RCC 7860 (cell line): Measurements from ENCODE around the gene NAXD.
"Not testable (repeated sequence)": the region's sequence is repeated elsewhere in the genome, so short reads cannot be mapped to it uniquely, and the experiment has no call there.

Source experiments
- DNase-seq: peaks from one replicate; pipeline ENCODE4 v3.0.0-alpha.2; 2015; ENCODE audit warnings: low spot score
- FAIRE-seq: peaks from 2 replicates; lab custom pipeline; 2012; peaks lifted over from hg19 to GRCh38; lab: Jason Lieb, UNC

Gene NAXD

DNA sequence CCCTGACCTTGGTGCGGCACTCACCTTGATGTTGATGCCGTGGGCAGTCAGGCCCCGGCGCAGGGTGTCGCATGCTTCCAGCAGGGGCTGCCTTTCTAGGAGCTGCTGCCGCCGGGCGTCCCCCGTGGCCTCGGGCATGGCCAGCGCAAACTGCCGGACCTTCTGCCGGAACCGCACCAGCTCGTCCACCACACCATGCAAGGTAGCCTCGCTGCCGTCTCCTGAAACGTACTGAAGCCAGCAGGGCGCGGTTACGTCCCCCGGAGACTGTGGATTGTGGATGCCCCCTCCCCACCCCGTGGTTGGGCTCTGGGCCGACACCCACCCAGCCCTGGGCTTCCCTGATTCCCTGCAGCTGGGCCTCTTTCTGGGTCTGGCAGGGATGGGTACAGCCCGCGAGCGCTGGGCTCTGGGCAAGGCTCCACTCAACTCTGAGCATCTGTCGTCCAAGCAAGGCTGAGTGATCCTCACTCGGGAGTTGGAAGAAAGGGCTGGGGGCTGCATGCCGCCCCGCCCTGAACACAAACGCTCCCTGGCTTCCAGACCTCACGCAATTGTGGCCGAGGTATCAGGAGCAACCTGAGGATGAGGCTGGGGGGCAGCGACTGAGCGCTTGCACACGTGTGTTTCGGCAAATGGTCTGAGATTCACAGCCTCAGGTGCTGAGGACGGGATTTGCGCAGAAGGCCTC is 27.1 kb downstream of the NAXD start:
- DNase-seq: no peak
- FAIRE-seq: no peak

DNA sequence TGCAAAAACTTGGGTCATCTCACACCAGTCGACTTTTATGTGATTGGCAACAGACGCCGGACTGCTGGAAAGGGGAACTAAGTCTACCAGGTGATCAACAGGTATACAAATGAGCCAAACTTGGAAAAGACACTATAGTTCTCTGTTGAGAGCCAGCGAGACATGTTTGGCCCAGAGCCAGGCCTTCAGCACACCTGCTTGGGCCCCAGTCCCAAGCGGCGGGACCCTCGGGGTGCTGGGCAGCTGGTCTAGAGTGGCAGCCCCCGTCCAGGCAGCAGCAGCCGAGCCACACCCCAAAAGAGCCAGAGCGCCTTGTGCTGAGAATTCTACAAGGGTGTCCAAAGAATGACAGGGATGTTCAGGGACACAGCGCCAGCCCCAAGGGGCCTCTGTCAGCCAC is 28.0 kb downstream of the NAXD start:
- no peak for FAIRE-seq
- no peak for DNase-seq

DNA sequence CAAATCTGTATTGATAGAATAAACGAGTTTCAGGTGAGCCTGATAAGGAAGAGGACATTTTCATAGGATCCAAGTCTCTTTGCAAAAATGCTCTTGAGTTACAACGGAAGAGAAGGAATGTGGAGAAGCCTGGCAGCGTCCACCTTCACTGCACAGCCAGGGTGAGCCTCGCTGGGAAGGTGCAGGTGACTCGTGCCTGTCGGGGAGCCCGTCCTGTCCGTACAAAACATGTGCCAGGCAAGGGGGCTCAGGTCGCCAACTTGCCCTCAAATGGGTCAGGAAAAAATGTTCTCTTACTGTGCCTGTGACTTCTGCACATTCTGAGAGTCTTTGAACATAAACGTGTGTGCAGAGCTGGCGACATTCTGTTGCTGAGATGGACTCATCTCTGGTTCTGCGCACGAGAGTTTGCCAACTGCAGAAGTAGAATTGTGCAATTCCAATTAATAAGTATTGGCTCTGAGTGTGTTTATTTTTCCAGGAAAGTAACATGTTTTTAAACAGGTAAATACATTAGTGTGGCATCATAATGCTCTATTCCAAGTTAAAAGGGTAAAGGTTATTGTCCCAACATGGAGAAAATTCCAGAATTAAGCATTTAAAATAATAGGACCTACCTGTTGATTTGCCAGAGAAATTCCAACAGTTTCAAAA is 28.6 kb downstream of the NAXD start:
- FAIRE-seq (no peak), DNase-seq (no peak)

DNA sequence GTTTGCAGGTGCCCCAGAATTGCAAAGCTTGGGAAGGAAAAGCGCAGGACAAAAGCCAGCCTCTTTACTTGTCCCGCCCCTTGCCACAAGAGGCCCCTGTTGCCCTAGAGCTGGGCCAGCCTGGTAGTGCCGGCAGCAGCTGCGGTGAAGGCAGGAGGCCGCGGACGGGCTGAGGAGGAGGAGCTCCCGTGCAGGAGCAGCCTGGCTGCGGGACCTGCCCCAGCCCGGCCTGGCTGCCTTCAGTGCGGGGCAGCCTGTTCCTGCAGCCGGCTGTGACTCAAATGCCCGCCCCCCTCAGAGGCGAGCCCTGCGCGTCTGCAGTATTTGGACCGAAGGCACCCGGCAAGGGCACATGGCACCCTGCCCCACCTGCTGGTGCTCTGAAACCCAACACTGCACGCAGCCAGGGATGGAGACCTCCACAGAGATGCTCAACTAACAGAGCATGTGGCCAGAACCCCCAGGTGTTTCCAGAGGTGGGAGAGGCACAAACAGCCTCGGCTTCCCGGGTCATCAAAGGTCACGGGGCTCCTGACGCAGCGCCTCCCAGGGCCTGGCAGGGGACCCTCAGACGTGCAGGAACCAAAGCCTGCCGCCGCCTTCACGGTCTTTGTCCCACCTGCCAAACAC is 29.7 kb downstream of the NAXD start:
- FAIRE-seq (no peak), DNase-seq (no peak)

DNA sequence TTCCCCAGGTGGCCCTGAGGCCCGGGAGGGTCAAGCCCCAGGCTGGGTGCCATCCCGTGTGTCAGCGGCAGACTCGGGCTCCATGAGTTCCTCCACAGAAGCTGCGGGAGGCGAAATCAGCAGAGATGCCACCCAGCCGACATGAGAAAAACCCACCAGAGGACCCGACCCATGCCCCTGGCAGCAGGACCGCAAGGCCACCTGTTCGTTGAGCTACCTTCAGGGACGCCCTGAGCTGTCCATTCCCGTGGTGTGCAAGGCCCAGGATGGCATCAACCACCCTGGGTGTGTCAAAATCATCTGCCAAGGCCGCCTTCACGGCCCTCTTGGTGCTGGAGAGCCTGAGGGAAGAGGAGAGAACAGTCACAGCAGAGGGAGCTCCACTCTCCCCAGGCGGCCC is 30.4 kb downstream of the NAXD start:
- FAIRE-seq (no peak), DNase-seq (no peak)

DNA sequence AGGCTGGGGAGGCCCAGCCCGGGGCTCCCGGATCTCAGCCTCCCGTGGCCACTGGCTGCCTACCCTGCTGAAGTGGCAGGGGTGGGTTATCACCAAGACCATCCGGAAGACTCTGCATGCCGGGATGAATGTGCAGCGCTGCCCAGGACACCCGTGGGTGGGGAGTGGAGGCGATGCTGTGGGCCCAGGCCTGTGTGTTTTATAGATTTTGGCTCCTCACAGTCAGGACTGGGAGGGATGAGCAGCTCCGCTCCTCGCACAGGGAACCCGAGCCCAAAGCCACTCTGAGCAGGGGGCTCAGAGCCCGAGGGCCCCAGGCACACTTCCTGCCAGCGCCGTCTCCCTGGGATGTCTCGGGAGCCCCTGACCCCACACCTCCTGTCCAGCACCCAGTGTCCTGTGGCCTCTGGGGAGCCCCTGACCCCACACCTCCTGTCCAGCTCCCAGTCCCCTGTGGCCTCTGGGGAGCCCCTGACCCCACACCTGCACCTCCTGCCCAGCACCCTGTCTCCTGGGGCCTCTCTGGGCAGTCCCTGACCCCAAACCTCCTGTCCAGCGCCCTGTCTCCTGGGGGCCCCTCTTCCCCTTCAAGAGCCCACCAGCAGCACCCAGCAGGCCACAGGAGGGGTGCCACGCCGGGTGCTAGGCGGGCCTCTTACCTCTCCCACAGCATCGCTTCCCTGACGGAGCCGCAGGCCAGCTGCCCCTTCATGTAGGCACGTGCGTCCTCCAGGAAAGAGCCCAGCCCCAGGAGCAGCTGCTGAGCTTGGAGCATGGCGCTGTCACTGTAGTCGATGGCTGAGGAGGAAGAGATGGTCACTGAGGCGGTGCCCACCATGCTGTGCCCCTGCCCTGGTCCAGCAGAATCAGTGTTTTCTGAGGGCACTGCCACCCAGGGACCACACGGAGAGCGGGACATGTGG is 31.4 kb downstream of the NAXD start:
- DNase-seq: no peak
- no peak for FAIRE-seq

DNA sequence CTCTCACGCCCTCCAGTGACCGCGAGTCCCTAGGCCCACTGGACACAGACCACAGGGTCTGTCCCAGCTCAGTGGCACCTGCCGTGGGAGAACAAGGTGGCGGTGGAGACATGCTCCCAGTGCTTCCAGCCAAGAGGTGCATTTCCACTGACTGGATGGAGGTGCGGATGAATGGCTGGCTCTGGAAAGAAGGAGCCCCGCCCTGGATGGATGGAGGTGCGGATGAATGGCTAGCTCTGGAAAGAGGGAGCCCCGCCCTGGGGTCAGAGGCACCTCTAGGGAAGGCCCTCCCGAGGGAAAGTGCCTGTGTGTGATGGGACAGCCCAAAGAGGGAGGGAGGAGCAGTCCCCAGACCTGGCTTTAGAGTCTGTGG is 32.0 kb downstream of the NAXD start:
- DNase-seq (no peak), FAIRE-seq (no peak)

DNA sequence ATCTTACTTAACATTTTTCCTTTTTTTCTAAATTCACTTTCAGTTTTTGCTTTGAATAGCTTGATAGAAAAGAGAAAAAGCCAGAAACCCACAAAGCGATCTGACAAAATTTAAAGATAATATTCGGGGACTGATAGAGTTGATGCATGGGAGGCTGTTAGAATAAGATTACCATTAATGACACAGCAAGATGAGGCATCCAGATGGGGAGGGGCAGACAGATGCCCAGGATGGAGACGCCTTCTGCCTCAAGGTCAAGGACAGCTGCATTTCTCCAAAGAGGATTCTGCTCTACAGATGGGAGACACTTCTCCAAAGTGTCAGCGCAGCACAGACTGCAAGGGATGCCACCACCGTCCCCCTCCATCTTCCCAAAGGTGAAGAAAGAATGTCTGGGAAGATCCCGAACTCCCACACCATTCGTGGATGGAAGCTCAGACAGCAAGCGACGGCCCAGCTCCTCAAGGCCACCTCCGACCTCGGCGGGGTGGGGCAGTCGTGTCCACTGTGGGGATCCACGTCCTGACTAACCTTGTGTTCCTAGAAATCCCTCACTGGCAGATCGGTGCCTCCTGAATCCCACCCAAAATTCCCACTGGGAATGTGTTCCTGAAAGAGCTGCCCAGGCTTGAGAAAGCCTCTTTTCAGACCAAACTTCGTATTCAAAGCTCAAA is 32.9 kb downstream of the NAXD start:
- FAIRE-seq (no peak), DNase-seq (no peak)

DNA sequence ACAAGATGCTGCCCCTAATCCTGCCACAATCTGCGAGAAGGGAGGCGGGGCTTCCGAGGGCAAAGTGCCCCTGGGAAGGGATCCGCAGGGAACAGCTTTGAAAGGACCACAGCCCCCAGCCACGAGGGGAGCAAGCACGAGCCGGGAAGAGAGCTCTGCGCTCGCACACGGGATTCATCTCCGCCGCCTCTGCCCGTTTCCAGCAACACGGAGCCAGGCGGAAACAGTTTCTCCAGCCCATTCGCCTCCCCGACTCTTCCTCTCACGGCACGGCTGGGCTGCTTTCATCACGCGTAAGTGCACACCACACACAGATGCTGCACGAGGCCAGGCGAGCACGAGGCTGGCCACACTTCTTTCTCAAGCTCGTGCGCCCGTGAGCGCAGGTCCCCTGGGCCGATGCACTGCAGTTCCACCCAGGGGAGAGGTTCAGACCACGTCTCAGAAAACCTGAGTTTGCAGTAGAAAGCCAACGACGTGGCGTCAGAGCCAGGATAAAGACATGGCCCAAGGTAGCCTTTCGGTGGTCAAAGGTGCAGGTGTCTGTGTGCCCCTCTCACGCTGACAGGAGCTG is 33.6 kb downstream of the NAXD start:
- no peak for FAIRE-seq
- no peak for DNase-seq

DNA sequence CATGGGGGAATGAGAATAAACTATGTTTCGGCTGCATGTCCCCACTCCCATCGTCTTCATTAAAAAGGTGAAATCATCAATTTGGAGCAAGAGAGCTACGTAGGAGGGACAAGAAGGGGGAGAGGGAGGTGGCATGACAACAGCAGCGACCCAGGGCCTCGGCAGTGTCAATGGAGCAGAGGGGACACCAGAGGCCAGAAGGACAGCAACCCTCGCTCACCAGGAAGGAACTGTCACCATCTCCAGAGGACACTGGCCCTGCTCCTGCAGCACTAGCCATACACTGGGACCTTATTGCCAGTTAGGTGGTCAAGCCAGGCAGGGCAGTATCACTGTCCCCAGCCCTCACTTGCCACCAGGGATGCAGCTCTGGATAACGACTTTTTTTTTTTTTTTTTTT is 34.2 kb downstream of the NAXD start:
- DNase-seq (no peak), FAIRE-seq (no peak)

DNA sequence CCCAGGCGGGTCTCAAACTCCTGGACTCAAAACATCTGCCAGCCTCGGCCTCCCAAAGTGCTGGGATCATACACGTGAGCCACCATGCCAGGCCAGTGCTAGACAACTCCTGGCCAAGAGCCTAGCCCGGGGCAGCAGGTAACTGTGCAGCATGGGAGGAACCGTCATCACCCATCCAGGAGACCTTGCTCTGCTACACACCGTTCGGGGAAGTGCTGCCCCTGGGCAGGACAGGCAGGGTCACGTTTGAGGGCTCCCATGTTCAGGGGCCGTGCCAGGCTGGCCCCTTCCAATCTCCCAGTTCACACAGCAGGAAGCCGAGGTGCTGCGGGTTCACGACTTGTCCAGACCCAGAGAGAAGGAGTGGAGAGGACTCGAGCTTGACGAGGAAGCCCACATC is 35.1 kb downstream of the NAXD start:
- DNase-seq (no peak), FAIRE-seq (no peak)

DNA sequence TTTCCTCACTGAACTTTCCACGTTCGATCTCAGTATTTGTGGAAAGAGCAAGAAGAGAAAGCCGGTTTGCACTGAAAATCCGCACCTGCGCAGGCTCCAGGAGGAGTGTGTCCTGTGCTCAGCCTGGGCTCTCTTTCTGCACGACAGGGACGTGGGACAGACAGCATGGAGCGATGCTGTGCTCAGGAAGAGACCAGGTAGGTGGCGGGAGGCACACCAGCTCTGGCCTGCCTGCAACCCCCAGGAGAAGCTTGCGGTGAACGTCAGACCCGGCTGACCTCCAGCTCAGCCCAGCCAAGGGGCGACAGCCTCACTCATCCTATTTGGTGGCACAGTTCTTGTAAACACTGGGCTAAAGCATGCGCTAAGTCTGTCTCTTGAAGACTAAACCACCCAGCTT is 35.9 kb downstream of the NAXD start:
- DNase-seq (no peak), FAIRE-seq (no peak)

DNA sequence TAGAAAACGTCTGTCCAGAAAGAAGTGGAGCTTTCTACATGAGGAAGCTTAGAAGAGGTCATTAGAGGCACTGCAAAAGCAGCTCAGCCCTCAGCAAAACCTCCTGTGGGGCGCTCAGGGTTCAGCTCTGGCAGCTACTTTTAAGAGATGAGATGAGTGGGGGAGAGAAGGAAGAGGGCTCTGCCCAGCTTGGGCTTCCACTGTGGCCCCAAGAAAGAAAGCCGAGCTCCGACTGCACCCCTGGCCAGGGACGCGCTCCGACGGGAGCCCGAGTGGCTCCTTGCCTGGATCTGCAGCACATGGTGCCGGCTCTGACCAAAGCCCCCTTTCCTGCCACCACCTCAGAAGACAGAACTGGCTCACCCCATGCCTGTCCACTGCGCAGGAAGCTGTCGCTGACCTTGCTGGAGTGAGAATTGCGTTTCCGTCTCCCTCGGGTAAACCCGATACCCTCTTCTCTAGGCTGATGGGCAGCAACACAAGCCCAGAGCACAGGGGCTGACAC is 36.4 kb downstream of the NAXD start:
- DNase-seq (no peak), FAIRE-seq (no peak)

DNA sequence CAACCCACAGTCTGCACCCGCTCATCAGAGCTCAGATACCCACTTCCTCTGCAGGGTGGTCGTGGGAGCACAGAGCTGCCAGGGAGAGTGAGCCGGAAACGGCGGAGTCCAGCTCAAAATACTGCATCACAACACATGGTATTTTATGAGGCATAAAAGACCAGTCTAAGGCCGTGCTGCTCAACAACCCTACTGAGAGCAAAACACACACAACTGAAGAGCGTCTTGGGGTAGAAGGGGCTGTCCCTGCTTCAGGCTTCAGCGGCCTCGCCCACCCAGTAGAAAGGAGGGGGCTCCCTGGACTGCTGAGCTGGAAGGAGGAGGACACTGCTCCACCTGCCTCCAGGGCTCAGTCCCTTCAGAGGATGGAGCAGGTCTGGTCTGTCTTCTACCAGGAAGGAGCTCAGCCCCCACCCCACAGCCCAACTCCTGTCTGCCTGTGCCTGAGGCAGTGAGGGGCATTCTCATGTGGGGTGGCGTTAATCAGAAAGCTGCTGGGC is 36.9 kb downstream of the NAXD start:
- FAIRE-seq (no peak), DNase-seq (no peak)

DNA sequence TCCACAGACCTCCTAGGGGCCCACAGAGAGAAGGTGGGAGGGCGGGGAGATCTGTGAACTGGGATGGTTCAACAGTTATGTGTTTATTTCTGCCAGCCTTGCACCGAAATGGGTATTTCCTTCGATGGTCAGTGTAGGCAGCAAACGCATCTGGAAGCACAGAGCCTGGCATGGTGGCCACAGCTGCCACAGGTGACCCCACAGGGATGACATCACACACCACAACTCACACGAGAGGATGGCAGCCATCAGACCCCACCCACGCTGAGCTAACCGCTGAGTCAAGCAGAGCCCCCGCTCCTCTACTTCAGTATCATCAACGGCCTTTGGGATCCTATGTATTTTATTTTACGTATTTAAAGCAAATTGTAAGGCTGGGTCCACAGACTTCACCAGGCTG is 37.4 kb downstream of the NAXD start:
- DNase-seq: no peak
- no peak for FAIRE-seq

DNA sequence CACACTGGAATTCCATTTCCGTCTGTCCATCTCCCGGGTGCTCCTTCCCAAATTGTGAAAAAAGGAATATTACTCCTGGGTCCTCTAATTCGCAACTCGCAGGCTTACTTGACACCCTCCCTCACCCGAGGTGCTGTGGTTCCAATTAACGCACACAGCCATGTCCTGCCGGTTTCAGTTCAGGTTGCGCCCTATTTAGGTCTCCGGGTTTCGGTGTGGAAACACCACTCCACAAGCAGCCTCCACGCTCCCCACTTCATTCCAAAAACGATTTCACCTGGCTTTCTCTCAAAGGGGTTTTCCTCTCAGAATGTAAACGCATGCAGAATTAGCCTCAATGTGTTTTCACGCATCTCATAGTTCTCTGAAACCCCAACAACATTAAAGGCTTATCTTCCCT is 37.9 kb downstream of the NAXD start:
- FAIRE-seq: no peak
- no peak for DNase-seq

DNA sequence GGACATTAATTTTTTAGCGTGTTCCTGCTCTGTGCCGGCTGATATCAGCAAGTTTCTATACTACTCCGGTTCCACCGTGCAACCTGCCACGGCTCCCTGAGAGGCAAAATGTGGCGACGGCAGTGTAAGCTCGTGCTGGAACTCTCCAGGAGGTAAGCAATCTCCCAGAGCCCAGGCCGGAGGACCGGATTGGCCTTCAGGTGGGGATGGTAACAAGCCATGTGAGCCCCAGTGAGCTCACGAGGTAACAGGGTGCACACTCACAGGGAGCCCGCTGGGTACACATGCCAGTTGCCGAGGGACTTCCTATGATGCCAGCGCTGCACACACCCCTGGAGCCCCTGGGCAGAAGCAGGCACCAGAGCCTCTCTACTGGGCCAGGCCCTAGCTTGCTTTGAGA is 38.5 kb downstream of the NAXD start:
- DNase-seq (no peak), FAIRE-seq (no peak)

DNA sequence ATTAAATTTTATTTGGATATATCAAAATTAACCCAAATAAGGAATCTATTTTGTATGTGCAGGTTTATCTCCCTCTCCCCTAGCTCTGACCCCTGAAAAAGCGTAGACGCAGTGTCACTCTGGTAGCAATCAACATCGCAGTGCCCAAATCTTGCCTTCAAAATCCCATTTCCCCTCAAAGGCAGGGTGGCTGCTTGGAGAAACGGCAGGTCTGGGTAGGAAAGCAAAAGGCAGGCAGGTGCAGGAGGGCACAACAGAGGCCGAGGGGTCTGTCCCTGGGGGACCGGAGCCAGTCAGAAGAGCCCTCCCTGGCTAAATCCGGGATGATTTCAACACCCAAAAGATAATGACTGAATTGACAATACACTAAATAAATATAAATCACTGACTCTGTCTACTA is 41.9 kb downstream of the NAXD start:
- no peak for DNase-seq
- FAIRE-seq: no peak

DNA sequence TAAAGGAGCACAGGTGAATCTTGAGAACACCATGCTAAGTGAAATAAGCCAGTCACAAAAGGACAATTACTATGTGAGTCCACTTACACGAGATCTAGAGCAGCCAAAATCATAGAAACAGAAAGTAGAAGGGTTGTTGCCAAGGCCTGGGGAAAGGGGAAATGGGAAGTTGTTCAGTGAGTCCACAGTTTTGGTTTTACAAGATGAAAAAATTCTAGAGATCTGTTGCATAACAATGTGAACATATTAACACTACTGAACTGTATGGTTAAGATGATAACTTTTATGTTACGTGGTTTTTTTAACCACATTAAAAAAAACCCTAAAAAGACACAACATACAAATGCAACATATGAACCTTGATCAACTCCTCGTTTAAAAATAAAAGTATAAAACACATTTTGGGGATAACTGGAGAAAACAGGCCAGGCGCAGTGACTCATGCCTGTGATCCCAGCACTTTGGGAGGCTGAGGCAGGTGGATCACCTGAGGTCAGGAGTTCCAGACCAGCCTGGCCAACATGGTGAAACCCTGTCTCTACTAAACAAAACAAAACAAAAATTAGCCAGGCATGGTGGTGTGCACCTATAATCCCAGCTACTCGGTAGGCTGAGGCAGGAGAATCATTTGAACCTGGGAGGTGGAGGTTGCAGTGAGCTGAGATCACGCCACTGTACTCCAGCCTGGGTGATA is 43.0 kb downstream of the NAXD start:
- FAIRE-seq, DNase-seq: not testable (repeated sequence)

DNA sequence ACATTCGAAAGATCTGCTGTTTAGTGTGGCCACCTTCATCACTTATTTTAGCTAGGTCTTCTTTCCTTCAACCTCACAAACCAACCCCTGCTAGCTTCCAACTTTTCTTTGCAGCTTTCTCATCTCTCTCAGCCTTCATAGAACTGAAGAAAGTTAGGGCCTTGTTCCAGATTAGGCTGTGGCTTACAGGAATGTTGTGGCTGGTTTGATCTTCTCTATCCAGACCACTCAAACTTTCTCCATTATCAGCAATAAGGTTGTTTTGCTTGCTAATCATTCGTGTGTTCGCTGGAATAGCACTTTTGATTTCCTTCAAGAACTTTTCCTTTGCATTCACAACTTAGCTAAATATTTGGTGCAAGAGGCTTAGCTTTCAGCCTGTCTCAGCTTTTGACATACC is 45.9 kb downstream of the NAXD start:
- FAIRE-seq (no peak), DNase-seq (no peak)
